ENCODE results near the gene ACTMAP. TPM values are rescaled to one million over a fixed set of nuclear protein-coding genes. Genes with fewer than 3 reads are reported as not detected.
A peak's percentile ranks its signal among the peaks of the same experiment; 100 is the strongest.

ACTMAP gene
- total RNA-seq, 1 donor from 2014 or later = 6.1 TPM

DNA sequence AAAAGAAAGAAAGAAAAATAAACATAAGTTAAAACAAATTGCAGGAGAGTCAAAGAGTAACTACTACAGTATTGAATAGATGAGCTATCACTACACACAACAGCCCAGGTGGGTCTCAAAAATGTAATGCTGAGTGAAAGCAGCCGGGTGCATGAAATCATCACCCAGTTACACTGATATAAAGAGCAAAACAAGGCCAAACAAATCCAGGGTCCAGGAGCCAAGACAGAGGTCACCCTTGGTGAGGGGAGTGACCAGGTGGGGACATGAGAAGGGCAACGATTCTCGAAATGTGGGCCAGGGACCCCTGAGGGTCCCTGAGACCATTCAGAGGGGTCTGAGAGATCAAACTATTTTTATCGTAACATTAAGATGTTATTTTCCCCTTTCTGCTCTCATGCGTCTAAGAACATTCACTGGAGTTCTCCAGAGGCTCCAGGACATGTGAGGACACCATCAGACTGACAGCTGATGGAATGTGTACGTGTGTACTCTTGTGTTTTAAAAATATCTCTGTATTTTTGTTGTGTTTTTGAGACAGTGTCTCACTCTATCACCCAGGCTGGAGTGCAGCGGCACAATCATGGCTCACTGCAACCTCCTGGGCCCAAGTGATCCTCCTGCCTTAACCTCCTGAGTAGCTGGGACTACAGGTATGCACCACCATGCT is 44.2 kb downstream of the ACTMAP start:
- intact Hi-C loops (cut with DNase I) = no loop called here
- DNase-seq (ENCODE audit: low spot score) = no peak
- no peak for ATAC-seq

DNA sequence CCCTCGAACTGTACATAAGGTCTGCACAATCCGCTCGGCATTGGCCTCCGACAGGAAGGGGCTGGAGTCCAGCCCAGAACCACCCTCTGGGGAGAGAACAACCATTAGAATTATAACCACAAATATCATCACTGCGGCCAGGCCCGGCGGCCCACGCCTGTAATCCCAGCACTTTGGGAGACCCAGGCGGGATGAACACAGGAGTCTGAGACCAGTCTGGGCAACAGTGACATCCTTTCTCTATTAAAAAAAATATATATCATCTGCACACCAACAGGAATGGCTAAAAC is 45.0 kb downstream of the ACTMAP start:
- ATAC-seq = peak; percentile 94
- peak; percentile 89 for DNase-seq (ENCODE audit: low spot score)
- intact Hi-C loops (cut with DNase I) = no loop called here

DNA sequence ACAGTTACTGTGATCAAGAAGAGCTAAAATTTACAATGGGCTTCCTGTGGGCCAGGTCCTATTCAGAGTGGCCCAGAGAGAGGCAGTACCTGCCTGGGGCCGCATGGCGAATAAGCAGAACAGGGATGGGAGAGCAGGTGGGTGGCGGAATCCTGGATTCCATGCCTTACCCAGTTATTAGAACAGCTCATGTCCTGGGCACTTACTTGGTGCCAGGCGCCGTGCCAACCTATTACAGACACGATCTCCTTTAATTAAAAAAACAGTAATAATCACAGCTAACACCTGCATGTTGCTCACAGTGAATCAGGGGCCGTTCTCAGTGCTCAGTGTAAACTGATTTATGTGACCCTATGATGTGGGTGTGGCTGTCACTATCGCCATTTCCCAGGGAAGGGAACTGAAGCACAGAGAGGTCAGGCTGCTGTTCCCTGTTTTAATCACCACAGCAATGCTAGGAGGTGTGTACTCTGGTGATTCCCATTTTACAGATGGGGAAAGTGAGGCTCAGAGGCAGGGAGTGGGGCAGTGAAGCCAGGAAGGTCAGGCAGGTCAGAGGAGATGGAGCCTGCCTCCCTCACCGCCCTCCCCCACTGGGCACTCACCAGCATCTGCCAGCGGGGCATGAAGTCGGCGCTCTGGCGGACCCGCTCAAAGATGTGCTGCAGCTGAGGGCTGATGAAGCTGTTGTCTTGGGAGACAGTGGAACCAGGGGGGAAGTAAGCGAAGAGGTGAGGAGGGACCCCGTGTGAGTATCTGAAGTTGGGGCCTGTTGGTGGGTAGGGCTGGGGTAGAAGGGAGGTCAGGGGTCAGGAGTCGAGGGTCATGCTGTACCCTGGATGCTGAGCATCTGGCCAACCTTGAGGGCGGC is 45.6 kb downstream of the ACTMAP start:
- DNase-seq (ENCODE audit: low spot score) = no peak
- intact Hi-C loops (cut with DNase I) = no loop called here
- ATAC-seq = no peak

DNA sequence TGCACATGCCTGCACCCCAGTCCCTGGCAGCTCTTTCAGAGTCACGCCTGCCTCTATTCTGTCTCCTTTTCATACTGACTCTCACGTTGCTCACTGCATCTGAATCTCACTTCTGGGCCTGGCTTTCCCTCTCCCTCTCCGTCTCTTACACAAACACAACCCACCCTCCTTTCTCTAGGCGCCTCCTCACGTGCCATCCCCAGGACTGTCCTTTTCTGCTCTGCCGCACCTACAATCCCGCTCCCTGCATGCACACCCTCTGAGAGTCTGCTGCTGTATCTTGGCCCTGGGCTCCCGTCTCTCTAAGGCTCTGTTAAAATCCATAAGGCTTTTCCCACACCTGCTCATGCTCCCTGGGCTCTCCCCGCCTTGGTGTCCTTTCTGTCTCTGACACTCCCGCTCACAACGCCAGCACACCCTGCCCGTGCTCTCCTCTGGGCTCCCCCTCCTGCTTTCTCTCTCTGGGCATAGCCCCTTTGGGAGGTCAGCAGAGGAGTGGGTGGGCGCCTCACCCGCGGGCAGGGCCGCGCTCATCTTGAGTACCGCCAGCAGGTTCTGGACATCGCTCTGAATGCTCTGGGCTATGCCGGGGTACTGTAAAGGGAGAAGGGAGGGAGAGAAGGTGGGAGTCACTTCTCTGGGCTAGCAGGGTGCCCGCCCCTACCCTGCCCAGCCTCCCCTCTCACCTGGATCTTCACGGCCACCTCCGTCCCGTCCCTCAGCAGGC is 47.1 kb downstream of the ACTMAP start:
- DNase-seq (ENCODE audit: low spot score) (no peak), ATAC-seq (no peak)
- intact Hi-C loops (cut with DNase I) = no loop called here

DNA sequence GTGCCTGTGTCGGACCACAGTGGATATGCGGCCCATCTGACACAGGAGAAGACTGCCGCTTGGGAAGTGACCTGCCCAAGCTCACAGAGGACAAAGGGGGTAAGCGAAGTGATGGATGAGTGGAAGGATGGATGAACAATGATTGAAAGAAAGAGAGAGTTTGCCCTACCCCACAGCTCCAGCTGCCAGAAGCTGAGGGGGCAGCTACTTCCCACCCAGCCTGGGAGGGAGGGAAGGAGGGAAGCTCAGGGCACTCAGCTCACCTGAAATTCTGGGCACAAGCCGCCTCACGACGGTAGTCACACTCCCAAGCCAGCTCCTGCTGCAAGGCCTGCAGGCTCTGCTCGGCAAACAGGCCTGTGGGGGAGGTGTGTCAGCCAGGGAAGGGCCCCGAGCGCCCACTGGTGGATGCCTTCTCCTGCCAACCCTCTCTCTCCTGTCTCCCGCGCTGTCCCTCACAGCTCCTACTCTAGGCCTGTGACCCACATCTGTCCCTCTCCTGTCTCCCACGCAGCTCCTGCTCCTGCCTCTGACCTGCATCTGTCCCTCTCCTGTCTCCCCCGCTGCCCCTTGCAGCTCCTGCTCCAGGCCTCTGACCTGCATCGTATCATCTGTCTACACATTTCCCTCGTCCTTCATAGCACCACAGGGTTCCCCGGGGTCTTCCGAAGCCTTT is 47.8 kb downstream of the ACTMAP start:
- intact Hi-C loops (cut with DNase I) = no loop called here
- DNase-seq (ENCODE audit: low spot score) (no peak), ATAC-seq (no peak)

DNA sequence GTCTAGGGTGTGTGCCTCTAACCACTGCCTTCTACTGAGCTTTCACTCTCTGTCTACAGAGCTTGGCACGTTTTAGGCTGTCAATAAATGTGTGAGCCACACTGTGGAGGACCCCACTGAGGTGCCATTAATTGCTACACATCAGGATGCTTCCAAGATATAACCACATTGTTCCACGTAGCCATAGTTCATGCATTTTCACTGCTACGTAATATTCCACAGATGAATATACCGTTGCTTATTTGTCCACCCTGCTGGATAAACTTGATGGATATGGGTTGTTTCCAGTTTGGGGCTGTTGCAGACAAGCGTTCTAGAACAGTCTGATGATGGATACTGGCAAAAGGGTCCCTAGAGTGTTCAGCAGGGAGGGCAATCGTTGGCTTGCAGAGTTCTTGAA is 48.5 kb downstream of the ACTMAP start:
- DNase-seq (ENCODE audit: low spot score) (no peak), ATAC-seq (no peak)
- intact Hi-C loops (cut with DNase I) = no loop called here

DNA sequence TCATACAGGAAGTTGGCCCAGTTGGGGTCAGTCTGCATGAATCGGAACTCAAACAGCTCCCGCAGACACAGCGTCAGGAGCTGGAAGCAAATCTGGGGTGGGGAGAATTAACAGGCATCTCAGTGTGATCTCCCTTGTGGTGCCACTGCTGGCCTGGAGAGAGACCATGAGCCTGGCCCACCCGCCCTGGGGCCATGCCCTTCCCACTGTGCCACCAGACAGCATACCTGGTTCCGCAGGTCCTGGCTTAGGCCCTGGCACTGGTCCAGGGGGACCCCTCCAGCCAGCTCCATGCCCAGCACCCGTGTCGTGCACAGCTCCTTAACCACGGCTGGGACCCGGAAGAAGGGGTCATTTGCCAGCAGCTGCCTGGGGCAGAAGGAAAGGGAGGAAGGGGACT is 50.2 kb downstream of the ACTMAP start:
- ATAC-seq (no peak), DNase-seq (ENCODE audit: low spot score) (no peak)
- intact Hi-C loops (cut with DNase I) = no loop called here

DNA sequence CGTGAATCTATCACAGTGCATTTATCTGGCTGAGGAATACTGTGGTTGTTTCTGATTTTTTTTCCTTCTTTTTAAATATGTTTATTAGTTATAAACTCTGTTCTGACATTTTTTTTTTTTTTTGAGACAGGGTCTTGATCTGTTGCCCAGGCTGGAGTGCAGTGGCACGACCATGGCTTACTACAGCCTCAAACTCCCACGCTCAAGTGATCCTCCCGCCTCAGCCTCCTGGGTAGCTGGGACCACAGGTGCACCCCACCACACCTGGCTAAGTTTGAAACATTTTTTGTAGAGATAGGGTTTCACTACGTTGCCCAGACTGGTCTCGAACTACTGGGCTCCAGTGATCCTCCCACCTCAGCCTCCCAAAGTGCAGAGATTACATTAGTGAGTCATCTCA is 53.3 kb downstream of the ACTMAP start:
- ATAC-seq = no peak
- intact Hi-C loops (cut with DNase I) = no loop called here

DNA sequence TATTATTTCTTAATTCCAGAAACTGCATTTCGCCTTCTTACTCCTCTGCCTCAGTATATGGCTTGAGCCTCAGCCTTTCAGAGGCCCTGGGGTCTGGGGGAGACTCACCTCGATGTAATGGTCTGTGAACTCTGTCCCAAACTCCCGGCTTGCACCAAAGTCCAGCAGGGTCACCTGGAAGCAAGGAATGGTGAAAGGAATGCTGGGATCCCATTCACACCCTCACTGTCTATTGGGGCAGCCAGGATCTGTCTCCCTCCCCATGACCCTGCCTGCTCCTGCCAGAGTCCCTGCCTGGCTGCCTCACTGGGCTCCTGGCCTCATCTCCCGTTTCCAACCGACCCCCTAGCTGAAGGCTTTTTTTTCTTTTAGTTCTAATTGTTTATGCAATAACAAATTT is 54.4 kb downstream of the ACTMAP start:
- no peak for DNase-seq (ENCODE audit: low spot score)
- intact Hi-C loops (cut with DNase I) = no loop called here
- no peak for ATAC-seq

More for the DNA sequence above, 53.3 kb downstream of the ACTMAP start:
- no peak for DNase-seq (ENCODE audit: low spot score)

DNA sequence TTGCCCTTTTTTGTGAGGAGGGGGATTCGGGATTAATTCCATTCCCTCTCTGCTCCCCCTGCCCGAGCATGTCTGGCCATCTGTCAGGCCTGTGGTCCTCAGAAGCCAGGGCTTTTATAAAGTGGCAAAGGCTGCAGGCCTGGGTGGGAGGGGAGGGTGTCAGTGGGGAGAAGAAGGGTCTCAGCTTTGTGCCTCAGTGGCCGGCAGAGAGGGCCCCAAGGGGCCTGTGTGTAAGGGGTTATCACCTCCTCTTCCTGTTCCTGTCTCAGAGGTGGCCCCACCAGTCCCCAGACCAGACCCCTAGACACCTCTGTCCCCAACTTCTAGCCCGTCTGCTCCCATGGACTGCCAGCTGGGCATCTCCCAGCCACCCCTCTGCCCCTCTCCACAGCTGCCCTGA is 56.4 kb downstream of the ACTMAP start:
- DNase-seq (ENCODE audit: low spot score) = no peak
- intact Hi-C loops (cut with DNase I) = no loop called here
- ATAC-seq = no peak

DNA sequence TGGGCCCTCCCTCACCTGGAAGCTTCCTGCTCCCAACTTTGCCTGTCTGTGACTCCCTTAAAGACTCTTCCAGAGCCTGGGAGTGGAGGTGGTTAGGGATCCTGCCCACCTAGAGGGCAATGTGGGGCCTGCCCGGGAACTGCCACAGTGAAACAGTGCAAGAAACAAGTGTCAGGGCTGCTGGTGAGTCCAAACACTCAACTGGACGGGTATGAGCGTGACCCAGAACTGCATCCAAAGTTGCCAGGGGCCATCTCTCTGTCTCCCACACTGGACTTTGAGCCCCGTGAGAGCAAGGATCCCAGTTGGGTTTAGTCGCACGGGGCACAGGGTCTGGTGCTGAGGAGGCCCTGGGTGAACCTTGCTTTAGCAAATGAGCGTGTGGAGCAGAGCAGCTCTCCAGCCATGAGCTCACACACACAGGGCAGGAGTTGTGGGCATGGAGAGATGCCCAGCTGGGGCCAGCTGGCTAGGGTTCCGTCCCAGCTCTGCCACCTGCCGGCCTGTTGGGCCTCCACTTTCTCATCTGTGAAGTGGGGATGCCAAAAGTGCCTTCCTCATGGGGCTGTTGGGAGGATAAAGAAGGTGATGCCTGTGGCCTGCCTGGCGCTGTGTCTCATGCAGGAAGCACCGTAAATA is 57.0 kb downstream of the ACTMAP start:
- DNase-seq (ENCODE audit: low spot score) = no peak
- no peak for ATAC-seq
- intact Hi-C loops (cut with DNase I) = no loop called here

DNA sequence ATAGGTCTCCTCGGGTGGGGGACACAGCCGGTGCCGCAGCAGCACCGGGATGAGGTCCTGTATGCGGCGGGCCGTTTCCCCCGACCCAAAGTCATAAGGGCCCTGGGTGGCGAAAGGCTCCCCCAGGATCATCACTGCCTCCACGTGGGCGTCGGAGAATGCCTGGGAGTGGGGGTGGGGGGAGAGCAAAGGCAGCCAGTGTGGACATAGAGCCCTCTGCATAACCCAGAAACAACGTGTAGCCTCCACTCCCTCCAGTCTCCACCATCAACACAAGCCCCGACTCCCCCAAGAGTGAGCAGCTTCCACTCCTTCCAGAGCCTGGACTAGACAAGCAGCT is 58.1 kb downstream of the ACTMAP start:
- intact Hi-C loops (cut with DNase I) = no loop called here
- DNase-seq (ENCODE audit: low spot score) = no peak
- ATAC-seq = no peak

DNA sequence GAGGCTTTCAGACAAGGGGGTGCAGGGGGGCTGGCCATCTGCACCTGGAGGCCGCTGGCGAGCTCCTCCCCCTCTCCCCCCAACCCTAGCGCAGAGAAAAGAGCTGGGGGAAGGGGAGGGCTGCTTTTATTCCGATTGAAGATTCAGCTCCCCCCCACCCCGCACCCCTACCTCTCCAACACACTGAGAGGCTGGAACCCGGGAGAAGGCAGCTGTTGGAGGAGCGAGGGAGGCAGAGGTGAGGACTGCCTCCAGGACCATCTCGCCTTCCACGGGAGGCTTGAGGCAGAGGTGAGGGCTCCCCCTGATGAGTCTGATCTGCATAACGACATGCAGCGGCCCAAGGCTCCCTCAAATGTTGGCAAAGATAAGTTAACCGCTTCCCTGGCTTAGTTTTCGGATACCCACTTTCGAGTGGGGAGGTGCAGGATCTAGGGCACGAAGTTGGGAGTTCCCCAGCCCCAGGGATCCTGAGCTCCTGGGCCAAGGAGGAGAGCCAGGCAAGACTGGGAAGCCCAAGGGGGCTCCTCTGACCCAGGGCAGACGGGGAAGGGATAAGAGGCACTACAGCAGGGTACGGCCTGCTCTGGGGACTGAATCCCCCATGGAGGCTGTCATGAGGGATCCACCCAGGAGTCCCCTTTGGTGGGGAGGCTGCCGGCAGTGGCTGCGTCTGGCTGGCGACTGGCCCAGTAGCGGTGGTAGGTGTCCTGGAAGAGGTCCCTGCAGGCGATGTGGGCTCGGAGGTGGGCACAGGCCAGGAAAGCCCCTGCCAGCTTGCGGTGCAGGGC is 58.7 kb downstream of the ACTMAP start:
- DNase-seq (ENCODE audit: low spot score) (peak; percentile 79), ATAC-seq (no peak)
- intact Hi-C loops (cut with DNase I) = no loop called here

Other genes with a start within 250 kb of the ACTMAP start
- gene SHKBP1, start 173.6 kb downstream of the ACTMAP start, total RNA-seq = 58.7 TPM
- 1,227 TPM for gene LTBP4, start 149.1 kb downstream of the ACTMAP start, total RNA-seq
- 123 TPM for gene NUMBL, start 59.8 kb downstream of the ACTMAP start, total RNA-seq
- 45.4 TPM for gene COQ8B, start 33.6 kb downstream of the ACTMAP start, total RNA-seq
- gene ITPKC, start 33.4 kb downstream of the ACTMAP start, total RNA-seq = 26.2 TPM
- 58.3 TPM for gene SNRPA, start 726 bp upstream of the ACTMAP start, total RNA-seq
- 173 TPM for gene MIA, start 25.0 kb upstream of the ACTMAP start, total RNA-seq
- 29.5 TPM for gene RAB4B, start 27.8 kb upstream of the ACTMAP start, total RNA-seq
- gene EGLN2, start 48.7 kb upstream of the ACTMAP start, total RNA-seq = 109 TPM
- gene CYP2A6, start 100.0 kb upstream of the ACTMAP start, total RNA-seq = not detected
- not detected for gene CYP2A7, start 131.8 kb upstream of the ACTMAP start, total RNA-seq
- gene CYP2B6, start 240.8 kb upstream of the ACTMAP start, total RNA-seq = not detected